HCT116 (cell line): ENCODE results near the gene TCF23. TPM values are rescaled to one million over a fixed set of nuclear protein-coding genes. Genes with fewer than 3 reads are reported as not detected.
"Not testable (repeated sequence)": the region's sequence is repeated elsewhere in the genome, so short reads cannot be mapped to it uniquely, and the experiment has no call there.

Experiments
- ATAC-seq: fragments of 200-7000 bp; cut with Tn5 transposase; 2 replicates; pipeline ENCODE4 v1.9.1; 2020; ENCODE audit warnings: mild to moderate bottlenecking, moderate library complexity
- BruUV-seq: library from RNA; stranded (reverse); fragments of 400-500 nt; replicated peaks from 2 replicates; lab custom pipeline; 2021; lab: Mats Ljungman, UMichigan
- CTCF ChIA-PET: fragments of 300-600 bp; sonication (Branson Sonifier 250); formaldehyde crosslinking; loops from one replicate; lab custom pipeline; 2021; ENCODE audit warnings: antibody characterized with exemption; lab: Charles Lee
- POLR2A ChIA-PET: fragments of 300-600, 350-600 bp; sonication (Branson Sonifier 250); formaldehyde crosslinking; loops from one replicate; lab custom pipeline; 2021; ENCODE audit warnings: antibody characterized with exemption; lab: Charles Lee
- RAD21 ChIA-PET, 2 experiments: fragments of 300-600 bp; sonication (Branson Sonifier 250); formaldehyde crosslinking; loops; one replicate each; lab custom pipeline; 2023; ENCODE audit warnings: low total read pairs in 2 of 2; ENCODE audit not compliant: uncharacterized antibody in 2 of 2, unreplicated experiment in 2 of 2, low non-redundant PET in 1 of 2; lab: Charles Lee
- DNase-seq: peaks from one replicate; pipeline ENCODE4 v3.0.0-alpha.2; 2010; ENCODE audit warnings: low read depth, low spot score
- H2AFZ ChIP-seq: fragments of 200-600 bp; shearing (Covaris generic), sonication (generic); 2 replicates; pipeline ENCODE4 v1.6.1; 2017; ENCODE audit warnings: low read depth, mixed run types, mixed read lengths, antibody characterized with exemption, low read length; ENCODE audit not compliant: poor library complexity, severe bottlenecking
- H3K27ac ChIP-seq: 2 replicates; pipeline ENCODE4 v1.5.1; 2012; ENCODE audit warnings: low read depth, low read length
- H3K27me3 ChIP-seq: fragments of 200-600 bp; sonication (generic); 2 replicates; pipeline ENCODE4 v1.6.1; 2016; ENCODE audit warnings: mixed run types, low read length, mixed read lengths; ENCODE audit not compliant: insufficient read depth
- H3K36me3 ChIP-seq, 2 experiments: fragments of 200-500 bp in 1 of 2; fragments of 200-600 bp in 1 of 2; sonication (Bioruptor generic) in 1 of 2; sonication (generic) in 1 of 2; 2 replicates each; pipeline versions ENCODE4 v1.5.1 to v1.6.1; 2014 to 2016; ENCODE audit warnings: low read length in 2 of 2, inconsistent platforms in 1 of 2, mixed read lengths in 1 of 2, mixed run types in 1 of 2; ENCODE audit not compliant: insufficient read depth in 2 of 2, control insufficient read depth in 1 of 2
- H3K4me1 ChIP-seq, 2 experiments: fragments of 200-600 bp in 1 of 2; sonication (generic) in 1 of 2; 2 replicates each; pipeline versions ENCODE4 v1.5.1 to v1.6.1; 2012 to 2017; ENCODE audit warnings: low read length in 2 of 2, inconsistent platforms in 1 of 2, mild to moderate bottlenecking in 1 of 2, mixed read lengths in 1 of 2, mixed run types in 1 of 2, moderate library complexity in 1 of 2; ENCODE audit not compliant: insufficient read depth in 2 of 2, control insufficient read depth in 1 of 2
- H3K4me2 ChIP-seq: fragments of 200-600 bp; sonication (generic); 2 replicates; pipeline ENCODE4 v1.6.1; 2017; ENCODE audit warnings: mixed run types, low read length, mixed read lengths
- H3K4me3 ChIP-seq, 2 experiments: fragments of 200-600 bp in 1 of 2; sonication (generic) in 1 of 2; replicated peaks in 1 of 2; 2 replicates each; pipeline ENCODE4 v1.5.1; 2011 to 2016; ENCODE audit warnings: low read length in 2 of 2, control low read depth in 1 of 2, low read depth in 1 of 2, mild to moderate bottlenecking in 1 of 2, mixed read lengths in 1 of 2, mixed run types in 1 of 2
- H3K79me2 ChIP-seq: fragments of 200-600 bp; sonication (generic); 2 replicates; pipeline ENCODE4 v1.6.1; 2017; ENCODE audit warnings: mild to moderate bottlenecking, mixed run types, low read length, moderate library complexity, mixed read lengths; ENCODE audit not compliant: insufficient read depth
- H3K9ac ChIP-seq: fragments of 200-600 bp; sonication (generic); 2 replicates; pipeline ENCODE4 v1.6.1; 2016; ENCODE audit warnings: low read length, mixed read lengths
- H3K9me2 ChIP-seq: fragments of 200-600 bp; sonication (generic), shearing (Covaris generic); 2 replicates; pipeline ENCODE4 v1.6.1; 2017; ENCODE audit warnings: mixed run types, mild to moderate bottlenecking, moderate library complexity; ENCODE audit not compliant: insufficient read depth
- H3K9me3 ChIP-seq, 2 experiments: fragments of 200-500 bp in 1 of 2; fragments of 200-600 bp in 1 of 2; sonication (Bioruptor generic) in 1 of 2; sonication (generic) in 1 of 2; 2 replicates each; pipeline ENCODE4 v1.6.1; 2014 to 2017; ENCODE audit warnings: low read length in 2 of 2, mixed read lengths in 2 of 2, inconsistent platforms in 1 of 2, low read depth in 1 of 2, mild to moderate bottlenecking in 1 of 2, mixed run types in 1 of 2, moderate library complexity in 1 of 2; ENCODE audit not compliant: control insufficient read depth in 1 of 2, insufficient read depth in 1 of 2
- H4K20me1 ChIP-seq: fragments of 200-600 bp; sonication (generic), shearing (Covaris generic); 2 replicates; pipeline ENCODE4 v1.6.1; 2017; ENCODE audit warnings: mixed run types, mild to moderate bottlenecking, moderate library complexity; ENCODE audit not compliant: insufficient read depth
- intact Hi-C: fragments of 100-400 bp; cut with micrococcal nuclease; formaldehyde crosslinking; loops from 2 replicates; pipeline ENCODE4 v1.10.0; 2022
- total RNA-seq: library from RNA; stranded (reverse); gene quantifications from one replicate; pipeline ENCODE4 v1.2.1, GENCODE V29; 2021; ENCODE audit not compliant: unreplicated experiment

Gene TCF23
- total RNA-seq, 1 experiment from 2014 or later, result not detected

GRCh38 chr2:27110603-27111352, 38.0 kb upstream of the TCF23 start:
- CTCF ChIA-PET, result interaction anchor here (1.3 kb wide), 1 partner anchor 11 kb away, joined by 3 read pairs; no protein-coding TSS in a partner anchor
- not testable (repeated sequence) for BruUV-seq

GRCh38 chr2:27111392-27112078, 37.3 kb upstream of the TCF23 start:
- H3K27ac ChIP-seq, H3K4me2 ChIP-seq, H2AFZ ChIP-seq, H3K36me3 ChIP-seq, H3K4me1 ChIP-seq, RAD21 ChIA-PET, H3K27me3 ChIP-seq, H4K20me1 ChIP-seq, H3K9me3 ChIP-seq, intact Hi-C loops, ATAC-seq, DNase-seq, H3K9me2 ChIP-seq, H3K79me2 ChIP-seq, H3K9ac ChIP-seq, POLR2A ChIA-PET, BruUV-seq, H3K4me3 ChIP-seq: not testable (repeated sequence)
- CTCF ChIA-PET, result interaction anchor here (1.3 kb wide), 1 partner anchor 12 kb away, joined by 3 read pairs; no protein-coding TSS in a partner anchor

More at GRCh38 chr2:27110603-27111352, 38.0 kb upstream of the TCF23 start:
- H2AFZ ChIP-seq, DNase-seq, H4K20me1 ChIP-seq, H3K27me3 ChIP-seq, RAD21 ChIA-PET, H3K9me2 ChIP-seq, H3K79me2 ChIP-seq, POLR2A ChIA-PET, H3K27ac ChIP-seq, H3K9me3 ChIP-seq, H3K36me3 ChIP-seq, H3K4me3 ChIP-seq, H3K4me2 ChIP-seq, H3K4me1 ChIP-seq, ATAC-seq, intact Hi-C loops, H3K9ac ChIP-seq: not testable (repeated sequence)
